Esophagus muscularis mucosa (tissue), 4 donors: Measurements from ENCODE around the gene UBQLN4.

ENCODE experiments used
- EP300 ChIP-seq: sonication (generic); formaldehyde crosslinking; IDR thresholded peaks from one replicate; pipeline ENCODE4 v1.6.1; 2017; ENCODE audit warnings: antibody characterized with exemption
- POLR2A ChIP-seq: fragments of 450-650 bp; IDR thresholded peaks from one replicate; pipeline ENCODE4 v1.6.1; 2017; ENCODE audit warnings: antibody characterized with exemption, moderate library complexity, mild to moderate bottlenecking, low read depth
- POLR2AphosphoS5 ChIP-seq, 2 donors: sonication (generic); formaldehyde crosslinking; IDR thresholded peaks; one replicate each; pipeline ENCODE4 v1.6.1; 2017; ENCODE audit warnings: antibody characterized with exemption in 2 of 2
- TF ChIP-seq, protein P1 (sequence below), 3 experiments: fragments of 200-600 bp in 2 of 3; fragments of 450-650 bp in 1 of 3; sonication (generic) in 2 of 3; IDR thresholded peaks; one replicate each; pipeline ENCODE4 v1.5.1; 2017 to 2019; ENCODE audit warnings: antibody characterized with exemption in 3 of 3, mild to moderate bottlenecking in 2 of 3, moderate library complexity in 1 of 3

DNA sequence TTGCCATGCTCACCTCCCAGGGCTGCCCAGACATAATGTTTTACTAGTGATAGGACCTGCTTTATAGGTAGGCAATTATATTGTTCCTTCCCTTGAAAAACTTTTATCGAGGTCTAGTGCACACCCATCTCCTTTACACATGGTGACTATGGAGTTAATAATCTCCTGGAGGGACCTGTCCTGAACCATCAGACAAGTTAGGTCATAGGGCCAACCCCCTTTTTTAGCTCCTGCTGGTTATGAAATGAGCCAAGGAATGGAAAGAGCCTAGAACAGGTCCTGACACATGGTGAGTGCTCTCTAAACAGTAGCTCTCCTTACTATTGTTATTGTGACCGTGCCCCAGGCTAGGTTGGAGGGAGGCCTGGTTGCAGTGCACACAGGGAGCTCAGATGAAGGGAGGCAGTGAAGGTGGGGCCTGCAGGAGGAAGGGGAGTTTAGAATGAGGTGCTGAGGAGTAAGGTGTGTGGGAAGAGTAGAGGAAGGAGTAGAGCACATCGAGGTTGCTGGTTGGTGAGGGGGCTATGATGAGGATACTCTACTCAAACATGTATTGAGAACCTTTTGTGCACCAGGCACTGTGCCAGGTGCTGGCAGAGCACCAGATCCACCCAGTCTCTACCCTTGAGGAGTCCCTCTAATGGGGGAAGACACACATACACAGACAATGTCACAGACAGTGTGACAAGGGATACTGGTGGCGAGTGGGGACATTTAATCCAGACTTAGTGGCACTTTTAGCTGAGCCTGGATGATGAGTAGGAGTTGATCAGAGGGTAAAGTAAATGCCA is 46.8 kb upstream of the UBQLN4 start:
- TF ChIP-seq, protein P1, sequence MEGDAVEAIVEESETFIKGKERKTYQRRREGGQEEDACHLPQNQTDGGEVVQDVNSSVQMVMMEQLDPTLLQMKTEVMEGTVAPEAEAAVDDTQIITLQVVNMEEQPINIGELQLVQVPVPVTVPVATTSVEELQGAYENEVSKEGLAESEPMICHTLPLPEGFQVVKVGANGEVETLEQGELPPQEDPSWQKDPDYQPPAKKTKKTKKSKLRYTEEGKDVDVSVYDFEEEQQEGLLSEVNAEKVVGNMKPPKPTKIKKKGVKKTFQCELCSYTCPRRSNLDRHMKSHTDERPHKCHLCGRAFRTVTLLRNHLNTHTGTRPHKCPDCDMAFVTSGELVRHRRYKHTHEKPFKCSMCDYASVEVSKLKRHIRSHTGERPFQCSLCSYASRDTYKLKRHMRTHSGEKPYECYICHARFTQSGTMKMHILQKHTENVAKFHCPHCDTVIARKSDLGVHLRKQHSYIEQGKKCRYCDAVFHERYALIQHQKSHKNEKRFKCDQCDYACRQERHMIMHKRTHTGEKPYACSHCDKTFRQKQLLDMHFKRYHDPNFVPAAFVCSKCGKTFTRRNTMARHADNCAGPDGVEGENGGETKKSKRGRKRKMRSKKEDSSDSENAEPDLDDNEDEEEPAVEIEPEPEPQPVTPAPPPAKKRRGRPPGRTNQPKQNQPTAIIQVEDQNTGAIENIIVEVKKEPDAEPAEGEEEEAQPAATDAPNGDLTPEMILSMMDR (IDR thresholded peaks at IDR 0.05), result no peak
- no peak for TF ChIP-seq POLR2A
- TF ChIP-seq POLR2AphosphoS5 (IDR thresholded peaks at IDR 0.05), result no peak
- TF ChIP-seq EP300, result no peak
